IPS DF 19.7 (cell line): Measurements from ENCODE around the gene AFG1L.
"Not testable (repeated sequence)": the region's sequence is repeated elsewhere in the genome, so short reads cannot be mapped to it uniquely, and the experiment has no call there.

Experiments used
- DNase-seq: peaks from one replicate; pipeline ENCODE4 v3.0.0-alpha.2; 2013; ENCODE audit warnings: low read depth, low spot score

AFG1L gene

DNA sequence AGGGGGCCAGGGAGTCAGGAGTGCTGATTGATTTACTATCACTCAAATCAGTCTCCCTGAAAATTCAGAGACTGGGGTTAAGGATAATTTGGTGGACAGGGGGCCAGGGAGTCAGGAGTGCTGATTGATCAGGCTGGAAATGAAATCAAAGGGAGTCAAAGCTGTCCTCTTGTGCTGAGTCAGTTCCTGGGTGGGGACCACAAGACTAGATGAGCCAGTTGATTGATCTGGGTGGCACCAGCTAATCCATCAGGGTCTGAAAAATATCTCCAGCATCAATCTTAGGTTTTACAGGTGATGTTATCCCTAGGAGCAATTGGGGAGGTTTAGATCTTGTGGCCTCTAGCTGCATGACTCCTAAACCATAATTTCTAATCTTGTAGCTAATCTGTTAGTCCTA, 6.1 kb upstream of the AFG1L start:
- no peak for DNase-seq

DNA sequence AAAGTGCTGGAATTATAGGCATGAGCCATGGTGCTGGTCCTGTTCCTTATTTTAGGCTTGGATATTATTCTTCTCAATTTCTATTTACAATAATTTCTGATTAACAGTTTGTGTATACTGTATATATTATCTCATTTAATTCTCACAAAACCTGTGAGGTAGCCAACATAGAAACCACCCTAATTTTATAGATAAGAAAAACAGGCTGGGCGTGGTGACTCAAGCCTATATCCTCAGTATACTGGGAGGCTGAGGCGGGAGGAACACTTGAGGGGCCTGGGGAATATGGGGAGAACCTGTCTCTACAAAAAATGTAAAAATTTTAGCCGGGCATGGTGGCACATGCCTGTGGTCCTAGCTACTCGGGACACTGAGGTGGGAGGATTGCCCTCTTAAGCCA, 3.8 kb upstream of the AFG1L start:
- DNase-seq: no peak

DNA sequence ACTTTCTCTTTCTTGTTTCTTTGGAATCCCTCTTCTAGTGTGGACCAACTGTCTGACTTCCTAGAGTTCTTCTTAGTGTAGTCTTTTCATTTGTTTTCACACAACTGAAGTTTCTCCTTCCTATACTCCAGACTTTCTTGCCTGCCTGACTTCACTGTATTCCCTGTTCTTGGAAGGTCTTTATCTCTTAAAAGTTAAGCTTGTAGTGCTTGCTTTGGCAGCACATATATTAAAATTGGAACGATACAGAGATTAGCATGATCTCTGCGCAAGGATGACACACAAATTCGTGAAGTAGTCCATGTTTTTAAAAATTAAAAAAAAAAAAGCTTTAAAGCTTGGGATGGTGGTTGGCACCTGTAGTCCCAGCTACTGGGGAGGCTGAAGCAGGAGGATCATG, 2.3 kb upstream of the AFG1L start:
- not testable (repeated sequence) for DNase-seq

DNA sequence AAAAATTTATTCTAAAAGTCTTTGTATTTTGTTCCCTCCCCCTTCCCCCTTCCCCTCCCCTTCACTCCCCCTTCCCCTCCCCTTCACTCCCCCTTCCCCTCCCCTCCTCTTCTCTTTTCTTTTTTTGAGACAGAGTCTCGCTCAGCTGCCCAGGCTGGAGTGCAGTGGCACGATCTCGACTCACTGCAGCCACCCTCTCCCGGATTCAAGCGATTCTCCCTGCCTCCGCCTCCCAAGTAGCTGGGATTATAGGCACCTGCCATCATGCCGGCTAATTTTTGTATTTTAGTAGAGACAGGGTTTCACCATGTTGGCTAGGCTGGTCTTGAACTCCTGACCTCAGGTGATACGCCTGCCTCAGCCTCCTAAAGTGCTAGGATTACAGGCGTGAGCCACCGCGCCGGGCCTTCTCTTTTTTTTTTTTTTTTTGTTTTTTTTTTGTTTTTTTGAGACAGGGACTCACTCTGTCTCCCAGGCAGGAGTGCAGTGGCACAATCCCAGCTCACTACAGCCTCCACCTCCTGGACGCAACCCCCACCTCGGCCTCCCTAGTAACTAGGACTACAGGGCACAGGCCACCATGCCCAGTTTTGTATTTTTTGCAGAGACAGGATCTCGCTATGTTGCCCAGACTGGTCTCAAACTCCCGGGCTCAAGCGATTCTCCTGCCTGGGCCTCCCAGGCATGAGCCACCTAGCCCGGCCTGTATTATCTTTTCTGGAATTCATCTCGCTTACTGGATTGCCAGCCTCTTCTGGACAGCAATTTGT, 1.1 kb upstream of the AFG1L start:
- no peak for DNase-seq

DNA sequence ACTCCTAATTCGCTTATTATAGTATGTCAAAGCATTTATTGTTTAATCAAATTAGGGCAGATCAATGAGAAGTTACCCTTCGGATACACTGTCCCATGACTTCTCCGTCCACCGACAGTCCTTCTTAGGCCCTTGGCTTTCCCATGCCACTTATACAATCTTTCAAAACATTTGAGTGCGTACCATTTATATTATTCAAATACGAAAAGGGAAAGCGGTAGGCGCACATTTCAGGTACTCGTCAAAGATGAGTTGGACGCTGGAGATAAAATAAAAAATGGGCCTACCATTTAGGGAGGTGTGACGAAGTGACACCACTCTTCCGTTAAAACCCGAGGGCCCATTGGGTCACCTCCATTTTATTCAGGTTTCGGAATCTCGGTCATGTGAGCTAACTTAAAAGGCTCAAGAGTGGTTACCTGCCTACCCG, 542 bp upstream of the AFG1L start:
- no peak for DNase-seq

DNA sequence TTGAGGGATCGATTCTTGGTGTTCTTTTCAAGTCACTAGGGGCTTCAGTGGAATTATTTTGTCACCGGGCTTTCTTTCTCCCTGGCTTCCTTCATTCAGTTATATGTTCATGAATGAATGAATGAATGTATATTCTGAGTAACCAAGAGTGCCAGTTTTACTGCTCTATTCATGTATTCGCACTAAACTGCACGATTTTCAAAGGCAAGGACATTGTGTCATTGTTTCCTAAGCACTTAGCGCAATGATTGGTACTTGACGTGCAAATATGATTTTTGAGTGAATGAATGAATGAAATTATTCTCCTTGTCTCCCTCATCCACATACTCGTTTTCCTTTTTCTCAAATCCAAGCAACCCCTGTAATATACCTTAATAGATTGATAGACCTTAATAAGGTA, 822 bp downstream of the AFG1L start:
- no peak for DNase-seq

DNA sequence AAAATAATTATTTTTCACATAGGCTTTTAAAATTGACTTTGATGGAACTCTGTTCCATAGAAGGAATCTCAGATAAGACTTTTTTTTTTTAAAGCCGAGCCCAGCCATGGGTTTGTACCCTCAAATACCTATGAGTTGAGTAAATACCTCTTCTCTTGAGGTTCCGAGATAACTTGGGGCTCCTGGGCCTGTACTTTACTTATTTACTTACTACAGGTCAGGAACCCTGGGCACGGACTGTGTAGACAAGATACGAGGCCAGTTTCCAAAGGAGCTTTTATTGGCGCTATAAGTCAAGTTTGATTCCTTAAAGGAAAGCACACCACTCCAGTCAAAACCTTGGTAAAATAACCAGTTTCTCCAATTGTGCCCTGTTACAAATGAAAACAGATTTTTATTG, 7.5 kb downstream of the AFG1L start:
- DNase-seq: no peak

DNA sequence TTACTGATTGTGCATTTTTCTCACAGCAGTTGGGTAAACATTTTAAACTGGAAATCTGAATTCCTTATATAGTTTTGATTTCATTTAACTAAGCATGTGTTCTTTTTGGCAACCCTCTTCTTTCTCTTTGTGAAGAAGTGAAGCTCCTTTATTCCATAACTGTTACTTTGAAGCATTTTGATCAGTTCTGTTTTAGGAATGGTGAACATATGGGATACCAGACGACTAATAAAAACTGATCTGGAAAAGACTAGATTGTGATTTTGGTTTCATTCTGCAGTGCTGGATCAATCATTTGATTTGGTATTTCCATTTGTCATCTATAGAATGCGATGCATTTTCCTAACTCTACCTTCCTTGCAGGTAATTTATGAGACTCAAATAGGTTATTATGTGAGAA, 9.8 kb downstream of the AFG1L start:
- no peak for DNase-seq

DNA sequence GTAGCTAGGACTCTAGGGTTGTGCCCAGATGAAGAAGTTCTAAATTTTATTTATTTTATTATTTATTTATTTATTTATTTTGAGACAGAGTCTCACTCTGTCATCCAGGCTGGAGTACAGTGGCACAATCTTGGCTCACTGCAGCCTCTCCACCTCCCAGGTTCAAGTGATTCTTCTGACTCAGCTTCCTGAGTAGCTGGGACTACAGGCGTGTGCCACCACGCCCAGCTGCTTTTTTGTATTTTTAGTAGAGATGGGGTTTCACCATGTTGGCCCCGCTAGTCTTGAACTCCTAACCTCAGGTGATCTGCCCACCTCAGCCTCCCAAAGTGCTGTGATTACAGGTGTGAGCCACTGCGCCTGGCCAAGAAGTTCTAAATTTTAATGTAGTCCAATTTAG, 13.8 kb downstream of the AFG1L start:
- not testable (repeated sequence) for DNase-seq

DNA sequence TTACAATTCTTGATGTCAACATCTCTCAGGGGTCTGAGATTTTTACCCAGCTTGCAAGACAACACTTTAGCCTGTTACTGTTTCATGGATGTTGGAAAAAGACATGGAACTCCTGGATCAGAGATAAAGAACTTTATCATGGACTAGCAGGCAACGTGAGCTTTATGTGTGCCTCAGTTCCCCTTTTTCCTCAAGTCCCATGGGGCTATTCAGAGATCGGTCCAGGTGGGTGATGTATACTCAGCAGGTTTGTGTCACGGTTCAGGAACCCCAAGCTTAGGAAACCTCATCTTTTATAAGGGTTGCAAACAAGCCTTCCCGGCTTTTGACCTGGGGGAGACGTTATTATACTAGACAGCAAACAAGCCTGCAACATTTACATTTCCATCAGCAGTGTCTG, 15.0 kb downstream of the AFG1L start:
- DNase-seq: no peak

DNA sequence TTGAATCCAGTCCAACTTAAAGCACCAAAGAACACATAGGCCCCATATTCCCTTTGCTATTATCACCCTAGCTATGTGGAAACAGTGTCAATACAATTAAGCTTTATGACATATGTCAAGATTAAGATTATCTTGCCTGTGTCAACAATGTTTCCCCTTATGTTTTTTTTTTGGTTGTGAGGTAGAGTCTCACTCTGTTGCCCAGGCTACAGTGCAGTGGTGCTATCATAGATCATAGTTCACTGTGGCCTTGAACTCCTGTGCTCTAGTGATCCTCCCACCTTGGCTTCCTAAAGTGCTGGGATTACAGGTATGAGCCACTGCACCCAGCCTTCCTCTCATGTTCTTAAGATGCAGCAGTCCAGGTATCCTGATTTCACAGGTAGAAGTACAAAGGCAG, 17.8 kb downstream of the AFG1L start:
- DNase-seq: no peak

DNA sequence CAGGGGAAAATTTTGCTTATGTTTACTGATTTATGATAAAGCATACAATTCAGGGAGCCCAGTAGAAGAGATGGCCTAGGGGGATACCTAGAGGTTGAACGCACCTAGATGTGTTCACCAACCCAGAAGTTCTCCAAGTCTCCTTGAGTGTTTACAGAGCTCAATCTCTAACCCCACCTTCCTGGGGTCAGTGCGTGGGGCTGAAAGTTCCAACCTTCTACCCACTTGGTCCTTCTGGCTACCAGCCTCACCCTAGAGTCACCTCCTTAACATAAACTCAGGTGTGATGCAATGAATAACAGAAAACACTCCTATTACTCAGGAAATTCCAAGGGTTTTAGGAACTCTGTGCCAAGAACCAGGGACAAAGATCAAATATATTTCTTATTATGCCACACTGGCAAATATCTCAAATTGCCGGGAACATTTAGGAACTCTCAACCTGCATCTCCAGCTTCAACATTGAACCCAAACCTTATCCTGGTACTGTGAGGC, 26.4 kb downstream of the AFG1L start:
- no peak for DNase-seq

DNA sequence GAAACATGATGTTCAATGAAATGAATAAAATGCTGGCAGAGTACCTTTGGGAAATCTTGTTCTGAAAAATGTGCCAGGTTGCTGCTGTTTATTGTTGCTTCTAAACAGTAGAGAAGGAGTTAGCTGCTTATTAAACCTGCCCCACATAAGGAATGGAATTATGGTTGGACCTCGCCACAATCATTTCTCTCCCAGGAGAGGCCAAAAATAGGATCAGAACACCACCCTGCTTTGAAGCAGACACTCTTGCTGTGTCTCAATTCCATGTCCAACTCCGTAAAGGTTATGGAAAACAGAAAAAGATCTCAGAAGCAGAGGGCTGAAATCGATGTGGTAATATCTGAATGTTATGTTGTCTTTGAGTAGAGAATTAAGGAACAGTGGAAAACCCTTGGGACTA, 27.9 kb downstream of the AFG1L start:
- DNase-seq: no peak

DNA sequence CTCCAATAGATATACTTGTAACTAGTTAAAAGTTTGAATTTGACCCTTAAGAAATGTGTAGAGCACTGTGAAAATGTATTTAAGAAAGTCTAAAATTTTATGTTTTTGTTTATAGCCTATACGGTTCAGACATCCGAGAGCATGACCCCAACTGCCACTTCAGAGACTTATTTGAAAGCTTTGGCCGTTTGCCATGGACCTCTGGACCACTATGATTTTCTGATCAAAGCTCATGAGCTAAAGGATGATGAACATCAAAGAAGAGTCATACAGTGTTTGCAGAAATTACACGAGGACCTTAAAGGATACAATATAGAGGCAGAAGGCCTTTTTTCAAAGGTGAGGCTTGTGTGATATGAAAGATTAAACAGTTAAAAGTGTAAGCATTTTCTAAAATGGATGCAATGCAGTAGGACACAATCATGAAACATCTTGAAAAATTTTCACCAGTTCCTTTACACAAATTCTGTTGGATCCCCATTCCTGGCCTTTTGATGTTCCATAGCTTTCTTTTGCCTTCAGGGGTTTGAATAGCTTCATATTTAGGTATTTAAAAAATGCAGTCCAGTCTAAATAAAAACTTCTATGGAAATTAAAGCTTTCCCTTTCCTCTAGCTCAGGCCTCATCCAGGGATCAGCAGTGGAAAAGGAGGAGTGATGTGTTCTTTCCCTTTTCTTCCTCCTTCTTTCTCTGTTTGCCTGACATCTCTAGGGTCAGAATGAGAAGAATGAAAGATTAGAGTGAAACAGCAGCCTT, 29.0 kb downstream of the AFG1L start:
- no peak for DNase-seq

DNA sequence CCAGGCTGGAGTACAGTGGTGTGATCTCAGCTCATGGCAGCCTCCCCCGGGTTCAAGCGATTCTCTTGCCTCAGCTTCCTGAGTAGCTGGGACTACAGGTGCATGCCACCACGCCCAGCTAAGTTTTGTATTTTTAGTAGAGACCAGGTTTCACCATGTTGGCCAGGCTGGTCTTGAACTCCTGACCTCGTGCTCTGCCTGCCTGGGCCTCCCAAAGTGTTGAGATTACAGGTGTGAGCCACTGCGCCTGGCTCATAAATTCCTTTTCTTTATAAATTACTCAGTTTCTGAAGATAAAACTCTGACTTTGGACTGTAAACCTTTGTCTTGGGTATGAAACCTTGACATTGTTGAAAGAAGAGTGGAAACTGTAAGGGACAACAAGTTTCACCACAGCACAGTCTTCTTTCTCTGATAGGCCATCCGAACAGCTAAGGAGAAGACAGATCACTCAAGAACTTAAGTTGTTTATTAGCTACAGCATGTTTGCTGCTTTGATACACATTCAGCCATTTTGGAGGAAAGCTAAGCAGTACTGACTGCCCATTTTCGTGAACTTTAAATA, 35.4 kb downstream of the AFG1L start:
- DNase-seq: not testable (repeated sequence)

DNA sequence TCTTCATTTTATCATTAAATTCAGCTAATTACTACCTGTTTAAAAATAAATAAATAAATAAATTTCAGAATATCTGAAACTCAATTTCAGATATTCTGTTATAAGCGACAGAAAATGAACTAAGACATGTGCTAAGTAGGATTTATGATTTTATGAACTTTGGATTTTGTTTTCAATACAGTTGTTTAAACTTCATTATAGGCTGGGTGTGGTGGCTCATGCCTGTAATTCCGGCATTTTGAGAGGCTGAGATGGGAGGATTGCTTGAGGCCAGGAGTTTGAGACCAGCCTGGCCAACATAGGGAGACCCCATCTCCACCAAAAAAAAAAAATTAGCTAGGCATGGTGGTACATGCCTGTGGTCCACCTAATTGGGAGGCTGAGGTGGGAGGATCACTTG, 36.0 kb downstream of the AFG1L start:
- no peak for DNase-seq

DNA sequence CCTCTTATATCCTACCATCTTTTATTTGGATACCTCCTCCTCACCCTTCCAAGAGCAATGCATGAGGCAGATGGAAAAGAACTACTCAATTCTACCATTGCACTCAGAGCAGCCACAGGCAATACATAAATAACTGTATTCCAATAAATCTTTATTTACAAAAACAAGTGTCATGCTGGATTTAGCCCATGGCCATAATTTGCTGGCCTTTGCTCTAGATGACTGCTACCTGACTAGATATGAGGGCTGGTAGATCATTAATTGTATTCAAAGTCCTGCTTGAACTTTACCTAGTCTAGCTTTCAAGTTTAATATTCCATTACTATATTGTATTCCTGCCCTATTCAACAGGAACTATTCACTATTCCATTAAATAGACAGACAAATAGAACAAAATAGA, 37.1 kb downstream of the AFG1L start:
- DNase-seq: no peak

DNA sequence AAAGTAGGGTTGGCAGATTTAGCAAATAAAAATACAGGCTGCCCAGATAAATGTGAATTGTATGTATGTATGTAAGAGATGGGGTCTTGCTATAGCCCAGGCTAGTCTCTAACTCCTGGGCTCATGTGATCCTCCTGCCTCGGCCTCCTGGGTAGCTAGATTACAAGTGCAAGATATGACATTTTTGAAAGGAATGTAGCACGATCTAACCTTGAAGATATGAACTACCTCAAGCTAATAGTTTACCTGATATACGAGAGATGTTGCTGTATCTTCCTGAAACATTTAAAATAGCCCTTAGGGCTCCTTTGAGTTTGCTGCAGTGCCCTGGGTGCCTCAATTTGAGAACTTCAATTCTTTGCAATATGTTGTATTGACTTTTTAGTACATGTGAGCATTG, 42.1 kb downstream of the AFG1L start:
- no peak for DNase-seq

DNA sequence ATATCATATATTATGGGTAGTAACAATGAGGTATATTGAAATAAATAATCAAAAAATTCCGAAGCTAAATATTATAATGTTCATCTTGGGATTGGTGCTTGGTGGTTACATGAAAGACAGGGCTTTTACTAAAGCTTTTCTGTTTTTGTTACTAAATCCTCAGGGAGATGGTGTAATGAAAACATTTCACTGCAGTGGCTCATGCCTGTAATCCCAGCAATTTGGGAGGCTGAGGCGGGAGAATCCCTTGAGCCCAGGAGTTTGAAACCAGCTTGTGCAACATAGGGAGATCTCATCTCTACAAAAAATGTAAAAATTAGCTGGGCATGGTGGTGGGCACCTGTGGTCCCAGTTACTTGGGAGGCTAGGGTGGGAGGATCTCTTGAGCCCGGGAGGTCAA, 42.9 kb downstream of the AFG1L start:
- DNase-seq: no peak

DNA sequence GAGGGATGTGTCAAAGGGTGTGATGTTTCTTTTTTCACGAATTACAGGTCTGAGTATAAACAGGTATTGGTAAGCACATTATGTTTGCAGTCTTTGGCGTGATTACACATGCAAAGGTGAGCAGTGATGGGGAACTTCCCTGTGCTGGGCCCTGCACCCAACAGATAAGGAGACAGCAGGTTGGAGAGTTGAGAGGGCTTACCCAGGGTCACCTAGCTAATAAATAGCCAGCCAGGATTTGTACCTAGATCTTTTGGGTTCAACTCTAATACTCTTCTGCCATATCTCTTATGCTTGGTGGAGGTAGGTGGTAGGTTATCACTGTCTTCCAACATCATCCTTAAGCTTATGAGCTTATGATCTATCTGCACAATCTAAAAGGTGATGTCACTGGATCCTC, 46.5 kb downstream of the AFG1L start:
- DNase-seq: no peak

DNA sequence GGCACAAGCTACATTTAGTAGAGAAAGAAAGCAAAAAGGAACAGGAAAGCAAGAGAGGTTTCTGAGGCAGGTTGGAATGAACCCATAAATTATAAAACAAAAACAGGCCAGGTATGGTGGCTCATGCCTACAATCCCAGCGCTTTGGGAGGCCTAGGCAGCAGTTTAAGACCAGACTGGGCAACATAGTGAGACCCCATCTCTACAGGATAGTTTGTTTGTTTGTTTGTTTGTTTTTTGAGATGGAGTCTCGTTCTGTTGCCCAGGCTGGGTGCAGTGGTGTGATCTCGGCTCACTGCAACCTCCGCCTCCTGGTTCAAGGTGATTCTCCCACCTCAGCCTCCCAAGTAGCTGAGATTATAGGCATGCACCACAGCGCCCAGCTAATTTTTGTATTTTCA, 49.0 kb downstream of the AFG1L start:
- DNase-seq: no peak

DNA sequence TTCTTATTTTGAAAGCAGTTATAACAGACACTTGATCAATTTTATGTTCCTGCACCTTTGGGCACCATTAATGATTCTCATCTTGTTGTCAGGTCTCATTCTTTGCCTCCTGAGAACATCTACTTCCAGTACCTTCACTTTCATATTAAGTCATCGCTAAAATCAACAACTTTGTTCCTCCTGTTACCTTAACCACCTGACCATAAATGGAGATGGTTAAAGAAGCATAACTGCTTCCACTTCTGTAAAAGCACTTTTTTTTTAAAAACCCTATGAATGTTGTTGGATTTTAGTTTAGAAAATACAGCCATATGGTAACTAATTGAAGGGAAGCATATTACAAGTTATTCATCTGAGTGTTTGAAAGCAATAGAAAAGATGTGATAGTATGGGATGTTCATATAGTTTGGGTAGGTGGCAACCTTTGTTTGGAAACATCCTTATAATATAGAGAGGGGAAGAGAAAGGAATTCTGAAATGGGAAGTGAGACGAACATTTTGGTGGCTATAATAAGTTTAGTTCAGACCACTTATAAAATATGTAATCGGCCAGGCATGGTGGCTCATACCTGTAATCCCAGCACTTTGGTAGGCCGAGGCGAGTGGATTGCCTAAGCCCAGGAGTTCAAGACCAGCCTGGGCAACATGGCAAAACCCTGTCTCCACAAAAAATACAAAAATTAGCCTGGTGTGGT, 53.9 kb downstream of the AFG1L start:
- DNase-seq: no peak
